Left lung (tissue), 10 donors: ENCODE results near the gene NPDC1. TPM values are rescaled to one million over a fixed set of nuclear protein-coding genes. Genes with fewer than 3 reads are reported as not detected.
A peak's percentile ranks its signal among the peaks of the same experiment; 100 is the strongest.

Source experiments
- ATAC-seq: fragments of 200-7000 bp; cut with Tn5 transposase; one replicate; pipeline ENCODE4 v1.9.1; 2020; ENCODE audit warnings: moderate library complexity
- DNase-seq, 4 donors: peaks; one replicate each; pipeline ENCODE4 v3.0.0-alpha.2; 2013 to 2020
- H3K27ac ChIP-seq, 2 donors: fragments of 200-600 bp; sonication (generic) in 1 of 2; one replicate each; pipeline versions ENCODE4 v1.5.0 to v1.8.0; 2020 to 2021
- H3K27me3 ChIP-seq, 2 donors: fragments of 200-600 bp; sonication (generic) in 1 of 2; one replicate each; pipeline versions ENCODE4 v1.5.0 to v1.8.0; 2020 to 2021
- H3K36me3 ChIP-seq, 2 donors: fragments of 200-600 bp; sonication (generic) in 1 of 2; one replicate each; pipeline versions ENCODE4 v1.5.0 to v1.8.0; 2020 to 2021
- H3K4me1 ChIP-seq, 2 donors: fragments of 200-600 bp; one replicate each; pipeline ENCODE4 v1.8.0; 2021
- H3K4me3 ChIP-seq, 2 donors: fragments of 200-600 bp; sonication (generic) in 1 of 2; one replicate each; pipeline versions ENCODE4 v1.5.0 to v1.8.0; 2020 to 2021; ENCODE audit warnings: mild to moderate bottlenecking in 1 of 2
- H3K9me3 ChIP-seq, 2 donors: fragments of 200-600 bp; sonication (generic) in 1 of 2; one replicate each; pipeline versions ENCODE4 v1.5.0 to v1.8.0; 2020 to 2021
- intact Hi-C, 2 donors: fragments of 100-400 bp; cut with DNase I; formaldehyde crosslinking; loops; one replicate each; pipeline versions ENCODE4 v1.11.2 to v1.14.2; 2022
- polyA plus RNA-seq, 6 donors: library from polyadenylated mRNA; unstranded; fragments of 120-200 nt; gene quantifications; one replicate each; pipeline ENCODE4 v1.2.1, GENCODE V29; 2013; ENCODE audit not compliant: insufficient read length in 6 of 6
- total RNA-seq, 2 donors: library from RNA; stranded (reverse); fragmentation: NEBNext Ultra II Directional; extraction: Animal tissue kit (Norgen Biotek cat#: 25700); gene quantifications; one replicate each; pipeline ENCODE4 v1.2.1, GENCODE V29; 2021
- TF ChIP-seq, protein P1 (sequence below), 2 donors: fragments of 200-600 bp; sonication (generic) in 1 of 2; IDR thresholded peaks; one replicate each; pipeline versions ENCODE4 v1.5.0 to v1.8.0; 2021; ENCODE audit warnings: antibody characterized with exemption in 2 of 2
- donor health status: DM: no; HTN: yes; CAD: no.
- donor health status: DM: no; HTN: no; CAD: no.

NPDC1 gene
- total and polyA plus RNA-seq, 8 donors = 24.4 to 105 (median 31.7) TPM

DNA sequence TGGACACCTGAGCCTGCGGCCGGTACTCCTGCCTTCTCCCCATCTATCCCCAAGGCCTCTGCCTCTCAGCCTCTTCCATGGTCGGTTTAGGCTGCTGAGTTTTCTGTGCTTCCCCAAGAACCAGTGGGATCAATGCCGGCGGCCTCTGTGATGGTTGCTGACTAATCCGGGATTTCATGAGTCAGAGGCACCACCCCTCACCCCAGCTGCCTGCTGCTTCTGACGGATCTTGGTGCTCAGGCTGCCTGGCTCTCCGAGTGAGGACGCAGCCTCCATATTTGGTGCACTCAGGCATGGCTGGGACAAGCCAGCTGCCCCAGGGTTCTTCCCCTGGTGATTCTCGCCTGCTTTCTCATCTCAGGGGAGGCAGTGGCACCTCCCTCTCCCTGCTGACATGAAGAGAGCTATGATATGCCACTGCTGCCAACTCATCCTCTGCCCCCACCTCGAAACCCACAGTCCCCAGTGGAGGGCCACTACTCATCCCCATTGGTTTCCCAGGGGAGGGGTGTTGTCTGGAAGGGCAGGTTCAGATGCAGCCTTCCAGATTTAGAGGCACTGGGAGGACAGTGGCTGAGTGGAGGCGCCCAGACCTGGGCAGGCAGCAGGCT, 37.5 kb upstream of the NPDC1 start:
- peaks cover 0 to 52% of the 10 kb centered on the region in 2 donors for H3K36me3 ChIP-seq
- ATAC-seq (no peak), DNase-seq (peak in 2 of 4 donors; percentile 75 to 80)
- no peaks in the 10 kb centered on the region for H3K9me3 ChIP-seq
- no peak overlapping the region for H3K4me3 ChIP-seq
- H3K27ac ChIP-seq = peak overlapping the region; percentile 20 to 59
- TF ChIP-seq, protein P1, sequence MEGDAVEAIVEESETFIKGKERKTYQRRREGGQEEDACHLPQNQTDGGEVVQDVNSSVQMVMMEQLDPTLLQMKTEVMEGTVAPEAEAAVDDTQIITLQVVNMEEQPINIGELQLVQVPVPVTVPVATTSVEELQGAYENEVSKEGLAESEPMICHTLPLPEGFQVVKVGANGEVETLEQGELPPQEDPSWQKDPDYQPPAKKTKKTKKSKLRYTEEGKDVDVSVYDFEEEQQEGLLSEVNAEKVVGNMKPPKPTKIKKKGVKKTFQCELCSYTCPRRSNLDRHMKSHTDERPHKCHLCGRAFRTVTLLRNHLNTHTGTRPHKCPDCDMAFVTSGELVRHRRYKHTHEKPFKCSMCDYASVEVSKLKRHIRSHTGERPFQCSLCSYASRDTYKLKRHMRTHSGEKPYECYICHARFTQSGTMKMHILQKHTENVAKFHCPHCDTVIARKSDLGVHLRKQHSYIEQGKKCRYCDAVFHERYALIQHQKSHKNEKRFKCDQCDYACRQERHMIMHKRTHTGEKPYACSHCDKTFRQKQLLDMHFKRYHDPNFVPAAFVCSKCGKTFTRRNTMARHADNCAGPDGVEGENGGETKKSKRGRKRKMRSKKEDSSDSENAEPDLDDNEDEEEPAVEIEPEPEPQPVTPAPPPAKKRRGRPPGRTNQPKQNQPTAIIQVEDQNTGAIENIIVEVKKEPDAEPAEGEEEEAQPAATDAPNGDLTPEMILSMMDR (IDR thresholded peaks at IDR 0.05) = no peak
- intact Hi-C loops = no loop called here
- H3K27me3 ChIP-seq = peaks cover 0 to 2% of the 10 kb centered on the region in 2 donors
- peaks cover 22 to 59% of the 10 kb centered on the region in 2 donors for H3K4me1 ChIP-seq

DNA sequence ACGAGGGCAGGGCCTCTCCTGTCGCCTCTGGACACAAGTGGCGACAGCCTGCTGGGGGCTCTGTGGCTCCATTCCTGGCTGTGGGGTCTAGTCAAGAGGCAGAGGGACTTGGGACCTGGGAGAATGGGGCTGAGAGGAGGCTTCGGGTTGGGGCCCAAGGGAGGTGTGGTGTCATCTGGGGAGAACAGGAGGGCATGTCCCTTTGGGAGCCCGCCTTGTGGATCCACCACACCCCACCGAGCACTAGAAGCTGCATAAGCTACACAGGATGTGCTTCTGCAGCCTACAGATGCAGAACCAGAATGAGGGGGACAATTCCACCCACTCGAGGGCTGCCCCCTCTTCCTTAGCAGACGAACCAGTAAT, 36.9 kb upstream of the NPDC1 start:
- Histone ChIP-seq H3K4me3 (no peak overlapping the region), H3K27me3 (peaks cover 0 to 7% of the 10 kb centered on the region in 2 donors), H3K36me3 (peaks cover 0 to 54% of the 10 kb centered on the region in 2 donors), H3K27ac (peak overlapping the region; percentile 20 to 59), H3K4me1 (peaks cover 26 to 59% of the 10 kb centered on the region in 2 donors), H3K9me3 (no peaks in the 10 kb centered on the region)
- ATAC-seq = no peak
- TF ChIP-seq, protein P1 (IDR thresholded peaks at IDR 0.05) = no peak
- intact Hi-C loops = no loop called here
- DNase-seq = no peak

DNA sequence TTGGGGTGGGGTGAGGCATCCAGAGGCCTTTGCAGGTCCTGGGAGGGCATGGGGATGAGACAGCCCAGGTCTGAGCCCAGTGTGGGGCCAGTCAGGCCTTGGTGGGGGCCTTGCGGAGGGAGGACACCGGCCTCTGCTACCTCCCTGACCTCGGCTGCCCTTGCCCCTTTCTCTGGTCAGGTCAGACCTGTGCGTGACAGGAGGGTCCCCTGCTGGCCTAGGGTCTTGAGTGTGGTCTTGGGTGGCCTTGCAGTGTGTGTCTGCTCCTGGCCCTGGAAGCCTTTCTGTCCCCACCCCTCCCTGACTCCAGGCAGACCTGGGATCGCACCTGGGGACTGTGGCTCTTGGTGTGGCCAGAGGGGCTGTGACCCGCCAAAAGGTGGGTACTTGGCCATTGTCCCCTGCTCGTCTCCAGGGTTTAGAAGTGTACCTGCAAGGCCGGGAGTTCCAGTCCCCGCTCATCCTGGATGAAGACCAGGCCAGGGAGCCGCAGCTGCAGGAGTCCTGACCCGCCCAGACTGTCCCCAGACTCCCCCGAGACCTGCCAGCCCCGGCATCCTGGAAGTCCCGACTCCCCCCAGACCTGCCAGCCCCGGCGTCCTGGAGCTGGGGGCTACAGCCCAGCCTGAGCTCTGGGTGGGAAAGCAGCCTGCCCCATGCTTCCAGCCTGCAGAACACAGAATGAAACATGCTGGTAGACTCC, 36.4 kb upstream of the NPDC1 start:
- H3K4me3 ChIP-seq = no peak overlapping the region
- H3K4me1 ChIP-seq = peaks cover 21 to 56% of the 10 kb centered on the region in 2 donors
- intact Hi-C loops = no loop called here
- no peaks in the 10 kb centered on the region for H3K9me3 ChIP-seq
- no peak overlapping the region for H3K27ac ChIP-seq
- TF ChIP-seq, protein P1 (IDR thresholded peaks at IDR 0.05) = no peak
- peaks cover 0 to 11% of the 10 kb centered on the region in 2 donors for H3K27me3 ChIP-seq
- DNase-seq = peak in 1 of 4 donors; percentile 60
- ATAC-seq = no peak
- peaks cover 0 to 54% of the 10 kb centered on the region in 2 donors for H3K36me3 ChIP-seq

DNA sequence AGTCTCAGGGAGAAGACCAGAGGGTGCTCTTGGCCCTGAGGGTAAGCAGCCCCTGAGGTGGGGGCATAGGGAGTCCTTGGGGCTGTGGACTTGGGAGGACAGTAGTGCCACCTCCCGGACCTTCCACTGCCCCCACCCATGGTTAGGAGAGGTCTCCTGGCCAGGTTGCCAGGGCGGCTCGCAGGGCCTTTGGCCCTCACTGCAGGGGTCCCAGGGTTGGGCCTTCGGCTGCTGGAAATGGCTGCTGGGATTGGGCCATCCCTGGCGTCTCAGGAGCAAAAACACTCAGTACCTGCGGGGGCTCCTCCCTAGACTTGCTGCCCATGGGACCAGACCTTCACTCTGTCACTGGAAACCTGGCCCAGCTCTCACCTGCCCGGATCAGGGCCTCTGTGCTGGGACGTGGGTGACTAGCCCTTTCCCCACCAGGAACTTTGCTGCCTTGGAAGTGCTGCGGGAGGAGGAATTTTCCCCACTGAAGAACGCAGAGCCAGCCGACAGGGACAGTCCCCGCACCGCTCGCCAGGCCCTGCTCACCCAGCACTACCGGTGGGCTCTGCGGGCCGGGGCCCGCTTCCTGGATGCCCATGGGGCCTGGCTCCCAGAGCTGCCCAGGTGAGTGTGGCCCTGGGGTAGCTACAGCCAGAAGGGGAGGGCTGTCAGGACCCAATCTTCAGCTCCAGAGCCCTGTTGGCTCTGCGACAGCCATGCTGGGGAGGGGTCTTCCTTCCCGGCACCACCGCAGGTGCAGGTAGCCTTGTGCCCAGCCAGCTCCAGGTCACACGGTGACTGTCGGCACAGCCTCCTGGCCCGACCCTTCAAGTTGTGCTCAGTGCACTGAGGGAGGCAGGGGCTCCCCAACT, 34.5 kb upstream of the NPDC1 start:
- no peak for ATAC-seq
- Histone ChIP-seq H3K4me1 (peaks cover 13 to 52% of the 10 kb centered on the region in 2 donors), H3K9me3 (no peaks in the 10 kb centered on the region), H3K27ac (no peak overlapping the region), H3K4me3 (no peak overlapping the region), H3K36me3 (peaks cover 0 to 54% of the 10 kb centered on the region in 2 donors), H3K27me3 (peaks cover 0 to 17% of the 10 kb centered on the region in 2 donors)
- DNase-seq = no peak
- TF ChIP-seq, protein P1 (IDR thresholded peaks at IDR 0.05) = no peak
- intact Hi-C loops = no loop called here

DNA sequence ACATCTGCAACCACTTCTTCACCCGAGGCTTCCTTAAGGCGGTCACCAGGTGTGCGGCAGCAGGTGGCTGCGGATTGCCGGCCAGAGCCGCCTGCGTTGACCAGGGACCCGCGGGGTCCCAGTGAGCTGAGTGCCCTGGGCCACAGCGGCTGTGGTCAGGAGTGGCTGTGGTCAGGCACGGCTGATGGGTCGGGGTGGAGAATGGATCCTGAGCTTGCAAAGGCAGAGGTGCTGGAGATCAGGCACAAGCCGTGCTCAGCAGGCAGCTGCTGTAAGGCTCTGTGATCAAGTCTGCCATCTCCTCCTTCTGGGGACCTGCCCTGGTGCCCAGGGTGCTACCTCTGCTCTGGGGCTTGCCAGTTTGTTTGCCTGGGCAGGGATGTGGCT, 33.4 kb upstream of the NPDC1 start:
- no peak for DNase-seq
- intact Hi-C loops = no loop called here
- peaks cover 0 to 17% of the 10 kb centered on the region in 2 donors for H3K27me3 ChIP-seq
- H3K36me3 ChIP-seq = peaks cover 0 to 54% of the 10 kb centered on the region in 2 donors
- H3K4me3 ChIP-seq = no peak overlapping the region
- no peak for ATAC-seq
- H3K9me3 ChIP-seq = no peaks in the 10 kb centered on the region
- peaks cover 11 to 44% of the 10 kb centered on the region in 2 donors for H3K4me1 ChIP-seq
- no peak overlapping the region for H3K27ac ChIP-seq
- TF ChIP-seq, protein P1 (IDR thresholded peaks at IDR 0.05) = no peak
